HG02642 (cell line): Measurements from ENCODE around the gene SLCO1C1.

Experiments used
- ATAC-seq: cut with Tn5 transposase; IDR thresholded peaks from one replicate; pipeline ENCODE4 v1.9.1; 2021; ENCODE audit warnings: mild to moderate bottlenecking; ENCODE audit not compliant: unreplicated experiment, poor library complexity

Gene SLCO1C1

GRCh38 chr12:20792971-20793370 is 97.8 kb downstream of the SLCO1C1 start:
- ATAC-seq, result no peak

- no peak for ATAC-seq
Measured at GRCh38 chr12:20798554-20798953, 103.4 kb downstream of the SLCO1C1 start.

- ATAC-seq, result no peak
Measured at GRCh38 chr12:20800160-20800559, 105.0 kb downstream of the SLCO1C1 start.

- ATAC-seq, result no peak
Measured at GRCh38 chr12:20801035-20801434, 105.9 kb downstream of the SLCO1C1 start.
